Subcutaneous adipose tissue (tissue), 4 donors: ENCODE measurements around the gene CDC73. TPM values are rescaled to one million over a fixed set of nuclear protein-coding genes. Genes with fewer than 3 reads are reported as not detected.

Experiments used
- CTCF ChIP-seq: fragments of 450-650 bp; IDR thresholded peaks from one replicate; pipeline ENCODE4 v1.5.1; 2016; ENCODE audit warnings: low read depth, mild to moderate bottlenecking, control low read depth, antibody characterized with exemption, moderate library complexity
- total RNA-seq, 4 donors: library from RNA; depleted of rRNA; stranded (reverse); fragments of >200 nt; gene quantifications; one replicate each; pipeline ENCODE4 v1.1.0, GENCODE V29; 2016

The CDC73 gene
- total RNA-seq, 4 donors from 2014 or later = 35.2 to 74.8 (median 41.8) TPM

GRCh38 chr1:193213998-193214397, 92.2 kb downstream of the CDC73 start:
- TF ChIP-seq CTCF = no peak

- no peak for TF ChIP-seq CTCF
These were observed 95.1 kb downstream of the CDC73 start for GRCh38 chr1:193216920-193217319.

- TF ChIP-seq CTCF = no peak
These were observed 97.6 kb downstream of the CDC73 start for GRCh38 chr1:193219391-193219790.

- no peak for TF ChIP-seq CTCF
These were observed 99.8 kb downstream of the CDC73 start for GRCh38 chr1:193221651-193222050.

GRCh38 chr1:193222056-193222615, 100.3 kb downstream of the CDC73 start:
- no peak for TF ChIP-seq CTCF

- no peak for TF ChIP-seq CTCF
These were observed 107.3 kb downstream of the CDC73 start for GRCh38 chr1:193229136-193229535.

- TF ChIP-seq CTCF = no peak
These were observed 112.7 kb downstream of the CDC73 start for GRCh38 chr1:193234530-193234929.
